ENCODE results near the gene BRD9. TPM values are rescaled to one million over a fixed set of nuclear protein-coding genes. Genes with fewer than 3 reads are reported as not detected.
"Not testable (repeated sequence)": the region's sequence is repeated elsewhere in the genome, so short reads cannot be mapped to it uniquely, and the experiment has no call there.

BRD9 gene
- total RNA-seq, 2 donors from 2014 or later: 50.6 to 54.7 TPM

- Mint-ChIP-seq H3K27ac (no peak overlapping the region), H3K4me1 (ENCODE audit: low read depth) (no peaks in the 10 kb centered on the region), H3K9me3 (no peaks in the 10 kb centered on the region), H3K4me3 (no peak overlapping the region), H3K27me3 (ENCODE audit: low read depth) (peaks cover 13% of the 10 kb centered on the region), H3K36me3 (ENCODE audit: insufficient read depth in 2 of 2) (no peaks in the 10 kb centered on the region)
- no peak for DNase-seq
- ATAC-seq (replicated peaks in 1 of 2): no peak
Observed at GRCh38 chr5:852431-853401, 39.9 kb downstream of the BRD9 start.

- DNase-seq: no peak
- no peak for ATAC-seq (replicated peaks in 1 of 2)
- H3K9me3 Mint-ChIP-seq: no peaks in the 10 kb centered on the region
- H3K4me1 Mint-ChIP-seq (ENCODE audit: low read depth): peaks cover under 1% of the 10 kb centered on the region
- H3K27ac Mint-ChIP-seq: no peak overlapping the region
- no peak overlapping the region for H3K4me3 Mint-ChIP-seq
- H3K36me3 Mint-ChIP-seq (ENCODE audit: insufficient read depth in 2 of 2): no peaks in the 10 kb centered on the region
- peaks cover 13% of the 10 kb centered on the region for H3K27me3 Mint-ChIP-seq (ENCODE audit: low read depth)
Observed at GRCh38 chr5:852018-852417, 40.6 kb downstream of the BRD9 start.

DNA sequence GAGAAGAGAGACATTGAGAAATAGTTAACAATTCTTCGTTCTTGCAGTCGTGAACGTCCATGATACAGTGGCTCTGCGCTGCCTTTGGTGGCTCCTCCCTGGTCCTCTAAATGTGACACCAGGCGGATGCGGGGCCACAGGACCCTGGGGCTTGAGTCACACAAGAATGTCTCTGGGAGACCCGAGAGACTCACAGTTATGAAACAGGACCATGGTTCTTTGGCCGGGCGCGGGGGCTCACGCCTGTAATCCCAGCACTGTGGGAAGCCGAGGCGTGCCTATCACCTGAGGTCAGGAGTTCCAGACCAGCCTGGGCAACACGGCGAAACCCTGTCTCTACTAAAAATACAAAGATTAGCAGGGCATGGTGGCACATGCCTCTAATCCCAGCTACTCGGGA lies 41.0 kb downstream of the BRD9 start:
- Mint-ChIP-seq H3K9me3 (no peaks in the 10 kb centered on the region), H3K27me3 (ENCODE audit: low read depth) (peaks cover 13% of the 10 kb centered on the region), H3K4me3 (no peak overlapping the region), H3K4me1 (ENCODE audit: low read depth) (peaks cover 5% of the 10 kb centered on the region), H3K36me3 (ENCODE audit: insufficient read depth in 2 of 2) (no peaks in the 10 kb centered on the region), H3K27ac (no peak overlapping the region)
- no peak for DNase-seq
- ATAC-seq (replicated peaks in 1 of 2): no peak

GRCh38 chr5:851076-851475 lies 41.5 kb downstream of the BRD9 start:
- Mint-ChIP-seq H3K4me1 (ENCODE audit: low read depth) (peaks cover 8% of the 10 kb centered on the region), H3K4me3 (no peak overlapping the region), H3K36me3 (ENCODE audit: insufficient read depth in 2 of 2) (no peaks in the 10 kb centered on the region), H3K27ac (no peak overlapping the region), H3K27me3 (ENCODE audit: low read depth) (peaks cover 13% of the 10 kb centered on the region), H3K9me3 (no peaks in the 10 kb centered on the region)
- DNase-seq (no peak), ATAC-seq (replicated peaks in 1 of 2) (no peak)

GRCh38 chr5:850511-851006 lies 42.0 kb downstream of the BRD9 start, which contains the start of gene ZDHHC11:
TSS of gene ZDHHC11 (minus strand) at chr5:850986. CDS start at chr5:850602, 384 bp downstream.
- DNase-seq: no peak
- no peak within 1 kb of the TSS for H3K27ac Mint-ChIP-seq
- peaks cover 13% of the 10 kb centered on the region for H3K27me3 Mint-ChIP-seq (ENCODE audit: low read depth)
- no peaks in the 10 kb centered on the region for H3K9me3 Mint-ChIP-seq
- H3K4me3 Mint-ChIP-seq: no peak within 1 kb of the TSS
- H3K36me3 Mint-ChIP-seq (ENCODE audit: insufficient read depth in 2 of 2): no peaks in the 10 kb centered on the region
- H3K4me1 Mint-ChIP-seq (ENCODE audit: low read depth): peaks cover 8% of the 10 kb centered on the region
- ATAC-seq (replicated peaks in 1 of 2): no peak

DNA sequence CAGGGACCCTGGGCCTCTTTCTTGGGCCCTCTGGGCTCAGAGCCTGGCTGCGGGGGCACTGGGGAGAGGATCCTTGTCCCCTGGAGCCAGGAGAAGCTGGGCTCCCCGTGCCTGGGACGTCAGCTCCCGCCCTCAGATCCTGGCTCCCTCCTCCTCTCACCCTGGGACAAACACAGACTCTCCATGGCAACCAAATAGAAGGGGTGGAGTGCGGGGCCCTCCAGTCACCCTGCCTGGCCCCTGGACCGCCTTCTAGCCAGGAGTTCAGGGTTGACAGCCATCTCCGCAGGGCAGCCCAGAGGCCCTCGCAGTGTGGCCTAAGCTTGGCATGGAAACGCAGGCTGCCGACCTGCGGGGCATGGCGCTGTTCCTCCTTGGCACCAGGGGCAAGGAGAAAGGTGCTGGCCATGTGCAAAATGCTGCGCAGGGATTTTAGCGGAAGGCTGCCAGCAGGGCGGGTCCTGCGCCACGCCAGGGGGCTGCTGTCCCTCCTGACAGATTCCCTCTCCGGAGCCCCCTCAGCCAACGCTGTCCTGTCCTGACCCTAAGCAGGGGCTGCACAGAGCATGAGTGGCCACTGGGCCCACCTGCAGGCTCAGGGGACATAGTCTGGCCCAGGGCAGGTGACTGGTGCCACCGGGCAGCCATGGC lies 42.8 kb downstream of the BRD9 start:
- H3K36me3 Mint-ChIP-seq (ENCODE audit: insufficient read depth in 2 of 2): no peaks in the 10 kb centered on the region
- ATAC-seq (replicated peaks in 1 of 2): no peak
- no peak overlapping the region for H3K4me3 Mint-ChIP-seq
- H3K4me1 Mint-ChIP-seq (ENCODE audit: low read depth): peaks cover 8% of the 10 kb centered on the region
- DNase-seq: no peak
- H3K27ac Mint-ChIP-seq: no peak overlapping the region
- peaks cover 13% of the 10 kb centered on the region for H3K27me3 Mint-ChIP-seq (ENCODE audit: low read depth)
- H3K9me3 Mint-ChIP-seq: no peaks in the 10 kb centered on the region

DNA sequence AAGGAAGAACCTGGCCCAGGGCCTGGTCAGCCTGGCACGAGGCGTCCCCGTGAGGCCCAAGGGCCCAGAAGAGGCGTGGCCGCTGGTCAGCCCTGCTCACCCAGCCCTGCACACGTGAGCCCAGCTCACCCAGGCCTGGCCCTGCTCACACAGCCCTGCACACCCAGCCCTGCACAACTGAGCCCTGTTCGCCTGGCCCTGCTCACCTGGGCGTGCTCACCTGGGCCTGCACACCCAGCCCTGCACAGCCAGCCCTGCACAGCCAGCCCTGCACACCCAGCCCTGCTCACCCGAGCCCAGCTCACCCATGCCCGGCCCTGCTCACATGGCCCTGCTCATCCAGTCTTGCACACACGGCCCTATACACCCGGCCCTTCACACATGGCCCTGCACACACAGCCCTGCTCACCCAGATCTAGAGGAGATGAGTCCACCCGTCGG lies 43.9 kb downstream of the BRD9 start:
- H3K4me3 Mint-ChIP-seq: no peak overlapping the region
- H3K9me3 Mint-ChIP-seq: no peaks in the 10 kb centered on the region
- peaks cover 13% of the 10 kb centered on the region for H3K27me3 Mint-ChIP-seq (ENCODE audit: low read depth)
- no peak overlapping the region for H3K27ac Mint-ChIP-seq
- H3K4me1 Mint-ChIP-seq (ENCODE audit: low read depth): peaks cover 8% of the 10 kb centered on the region
- H3K36me3 Mint-ChIP-seq (ENCODE audit: insufficient read depth in 2 of 2): no peaks in the 10 kb centered on the region
- no peak for ATAC-seq (replicated peaks in 1 of 2)
- DNase-seq: no peak

GRCh38 chr5:847736-848135 lies 44.9 kb downstream of the BRD9 start:
- H3K27ac Mint-ChIP-seq; H3K36me3 Mint-ChIP-seq (ENCODE audit: insufficient read depth in 2 of 2); H3K4me1 Mint-ChIP-seq (ENCODE audit: low read depth); DNase-seq; H3K9me3 Mint-ChIP-seq; H3K4me3 Mint-ChIP-seq; ATAC-seq (replicated peaks in 1 of 2): not testable (repeated sequence)
- H3K27me3 Mint-ChIP-seq (ENCODE audit: low read depth): peaks cover 13% of the 10 kb centered on the region

DNA sequence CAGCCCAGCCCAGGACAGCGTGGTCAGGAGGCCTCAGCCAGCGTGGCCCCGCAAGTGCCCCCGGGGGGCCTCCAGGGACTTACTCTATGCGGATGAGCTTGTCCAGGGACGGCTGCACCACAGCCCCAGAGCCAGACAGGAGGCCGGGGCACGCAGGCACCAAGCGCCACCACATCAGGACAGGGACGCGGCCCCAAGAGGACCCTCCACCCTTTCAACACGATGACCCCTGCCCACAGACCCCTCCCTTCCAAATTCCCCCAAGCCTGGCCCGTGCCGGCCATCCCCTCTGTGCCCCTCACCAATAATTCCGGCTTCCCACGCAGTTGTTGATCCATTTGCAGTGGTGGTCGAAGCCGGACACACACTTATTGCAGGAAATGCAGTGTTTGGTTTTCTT lies 45.4 kb downstream of the BRD9 start:
- DNase-seq; H3K27ac Mint-ChIP-seq; ATAC-seq (replicated peaks in 1 of 2); H3K4me1 Mint-ChIP-seq (ENCODE audit: low read depth); H3K36me3 Mint-ChIP-seq (ENCODE audit: insufficient read depth in 2 of 2); H3K4me3 Mint-ChIP-seq; H3K9me3 Mint-ChIP-seq; H3K27me3 Mint-ChIP-seq (ENCODE audit: low read depth): not testable (repeated sequence)

- not testable (repeated sequence) for H3K4me3 Mint-ChIP-seq; H3K36me3 Mint-ChIP-seq (ENCODE audit: insufficient read depth in 2 of 2); H3K27ac Mint-ChIP-seq; H3K4me1 Mint-ChIP-seq (ENCODE audit: low read depth); H3K27me3 Mint-ChIP-seq (ENCODE audit: low read depth); H3K9me3 Mint-ChIP-seq
- DNase-seq (peak; percentile 54 to 65), ATAC-seq (replicated peaks in 1 of 2) (peak; percentile 64 to 69)
Observed at GRCh38 chr5:846602-847091, 46.0 kb downstream of the BRD9 start.

- not testable (repeated sequence) for H3K27ac Mint-ChIP-seq; H3K9me3 Mint-ChIP-seq; DNase-seq; H3K36me3 Mint-ChIP-seq (ENCODE audit: insufficient read depth in 2 of 2); H3K27me3 Mint-ChIP-seq (ENCODE audit: low read depth); H3K4me3 Mint-ChIP-seq; H3K4me1 Mint-ChIP-seq (ENCODE audit: low read depth)
- ATAC-seq (replicated peaks in 1 of 2): peak in 1 of 2 donors; percentile 62
Observed at GRCh38 chr5:845676-846601, 46.7 kb downstream of the BRD9 start.

DNA sequence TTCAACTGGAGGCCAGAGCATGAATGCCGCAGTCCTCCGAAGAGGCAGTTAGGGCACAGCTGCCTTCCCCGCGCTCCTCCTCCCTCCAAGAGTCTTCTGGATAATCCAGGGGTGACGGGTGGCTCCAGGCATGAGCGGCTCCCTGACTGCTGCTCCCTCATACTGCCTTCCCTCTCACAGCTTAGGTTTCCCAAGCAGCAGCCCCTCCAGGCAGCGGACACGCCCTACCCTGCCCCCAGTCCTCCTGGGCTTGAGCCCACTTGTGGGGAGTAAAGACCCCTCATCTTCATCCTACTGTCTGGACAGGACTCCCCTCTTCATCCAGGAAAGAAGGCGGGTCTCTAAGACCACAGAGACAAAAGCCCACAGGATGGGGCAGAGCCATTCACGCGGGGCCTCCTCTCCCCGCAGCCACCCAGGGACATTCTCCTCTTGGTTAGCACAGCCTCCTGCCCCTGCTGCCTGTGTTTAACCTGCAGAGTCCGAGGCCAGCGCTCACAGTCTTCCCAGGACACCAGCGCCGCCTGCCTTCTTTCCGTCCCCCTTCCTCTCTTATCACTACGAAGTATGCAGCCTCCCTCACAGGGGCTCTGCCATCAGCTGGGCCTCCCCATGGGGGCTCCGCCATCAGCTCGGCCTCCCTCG lies 47.4 kb downstream of the BRD9 start:
- not testable (repeated sequence) for H3K9me3 Mint-ChIP-seq; H3K27me3 Mint-ChIP-seq (ENCODE audit: low read depth); H3K36me3 Mint-ChIP-seq (ENCODE audit: insufficient read depth in 2 of 2); H3K27ac Mint-ChIP-seq; ATAC-seq (replicated peaks in 1 of 2); H3K4me3 Mint-ChIP-seq; DNase-seq; H3K4me1 Mint-ChIP-seq (ENCODE audit: low read depth)

Measured in activated T-cell treated with anti-CD3 and anti-CD28 coated beads, Interleukin-2, amount 50 U/mL, for 72 hours (primary cell).